WTC11 (cell line): ENCODE measurements around the gene CSK. TPM values are rescaled to one million over a fixed set of nuclear protein-coding genes. Genes with fewer than 3 reads are reported as not detected.

Source experiments
- ATAC-seq: fragments of 200-7000 bp; cut with Tn5 transposase; 2 replicates; pipeline ENCODE4 v1.10.0; 2021; ENCODE audit warnings: mild to moderate bottlenecking, moderate library complexity
- CTCF ChIA-PET: fragments of 300-600 bp; sonication (Branson Sonifier 250); formaldehyde crosslinking; loops from one replicate; lab custom pipeline; 2021; ENCODE audit warnings: antibody characterized with exemption; lab: Charles Lee
- POLR2A ChIA-PET: fragments of 350-600 bp; sonication (Branson Sonifier 250); formaldehyde crosslinking; loops from one replicate; lab custom pipeline; 2021; ENCODE audit warnings: antibody characterized with exemption; lab: Charles Lee
- DNase-seq: peaks from one replicate; pipeline ENCODE4 v3.0.0; 2021; ENCODE audit warnings: low spot score
- H3K27ac Mint-ChIP-seq: 2 replicates; pipeline ENCODE4 v1.8.0; 2021; ENCODE audit warnings: mixed read lengths
- H3K27me3 Mint-ChIP-seq: 2 replicates; pipeline ENCODE4 v1.8.0; 2021; ENCODE audit warnings: low read depth, mild to moderate bottlenecking, moderate library complexity, mixed read lengths
- H3K36me3 Mint-ChIP-seq: 2 replicates; pipeline ENCODE4 v1.8.0; 2021; ENCODE audit warnings: mixed read lengths
- H3K4me1 Mint-ChIP-seq: 2 replicates; pipeline ENCODE4 v1.8.0; 2022; ENCODE audit warnings: mixed read lengths
- H3K4me3 Mint-ChIP-seq: 2 replicates; pipeline ENCODE4 v1.8.0; 2021; ENCODE audit warnings: mild to moderate bottlenecking, moderate library complexity, mixed read lengths
- H3K9me3 Mint-ChIP-seq: 2 replicates; pipeline ENCODE4 v1.8.0; 2021; ENCODE audit warnings: mixed read lengths
- ESRRA ChIP-seq: sonication (generic); formaldehyde crosslinking; IDR thresholded peaks from 2 replicates; pipeline ENCODE4 v1.8.1; 2022; ENCODE audit warnings: mild to moderate bottlenecking, missing genetic modification reagents, borderline replicate concordance
- FOXK1 ChIP-seq: sonication (generic); formaldehyde crosslinking; IDR thresholded peaks from 2 replicates; pipeline ENCODE4 v1.8.0; 2022; ENCODE audit warnings: mild to moderate bottlenecking, moderate library complexity, missing genetic modification reagents
- FOXP1 ChIP-seq: sonication (generic); formaldehyde crosslinking; IDR thresholded peaks from 2 replicates; pipeline ENCODE4 v1.8.0; 2022; ENCODE audit warnings: missing genetic modification reagents, mild to moderate bottlenecking, moderate library complexity, borderline replicate concordance
- GRHL2 ChIP-seq: fragments of 250-450 bp; sonication (Bioruptor Pico); IDR thresholded peaks from 2 replicates; pipeline ENCODE4 v1.8.0; 2022; ENCODE audit warnings: mild to moderate bottlenecking, moderate library complexity; ENCODE audit not compliant: insufficient replicate concordance, severe bottlenecking
- KAT7 ChIP-seq: sonication (generic); formaldehyde crosslinking; IDR thresholded peaks from 2 replicates; pipeline ENCODE4 v1.8.1; 2023; ENCODE audit warnings: missing genetic modification reagents, mild to moderate bottlenecking, borderline replicate concordance
- NFATC4 ChIP-seq: fragments of 250-450 bp; sonication (Bioruptor Pico); IDR thresholded peaks from 2 replicates; pipeline ENCODE4 v1.9.0; 2021; ENCODE audit warnings: mild to moderate bottlenecking
- OVOL2 ChIP-seq: fragments of 250-450 bp; sonication (Bioruptor Pico); IDR thresholded peaks from 2 replicates; pipeline ENCODE4 v1.9.0; 2021; ENCODE audit warnings: mild to moderate bottlenecking, borderline replicate concordance
- SMAD4 ChIP-seq: sonication (generic); formaldehyde crosslinking; IDR thresholded peaks from 2 replicates; pipeline ENCODE4 v1.8.0; 2022; ENCODE audit warnings: mild to moderate bottlenecking, missing genetic modification reagents
- SP1 ChIP-seq: sonication (generic); formaldehyde crosslinking; conservative IDR thresholded peaks from 2 replicates; pipeline ENCODE4 v1.8.1; 2022; ENCODE audit warnings: missing genetic modification reagents
- TEAD1 ChIP-seq: sonication (generic); formaldehyde crosslinking; IDR thresholded peaks from 2 replicates; pipeline ENCODE4 v1.8.0; 2022; ENCODE audit warnings: mild to moderate bottlenecking, missing genetic modification reagents
- TEAD4 ChIP-seq: sonication (generic); formaldehyde crosslinking; IDR thresholded peaks from 2 replicates; pipeline ENCODE4 v1.8.0; 2022; ENCODE audit warnings: mild to moderate bottlenecking, missing genetic modification reagents
- ZBTB21 ChIP-seq: sonication (generic); formaldehyde crosslinking; IDR thresholded peaks from 2 replicates; pipeline ENCODE4 v1.8.1; 2023; ENCODE audit warnings: mild to moderate bottlenecking, missing genetic modification reagents, borderline replicate concordance
- ZNF232 ChIP-seq: sonication (generic); formaldehyde crosslinking; IDR thresholded peaks from 2 replicates; pipeline ENCODE4 v1.8.0; 2022; ENCODE audit warnings: mild to moderate bottlenecking, missing genetic modification reagents
- ZNF317 ChIP-seq: sonication (generic); formaldehyde crosslinking; IDR thresholded peaks from 2 replicates; pipeline ENCODE4 v1.8.1; 2023; ENCODE audit warnings: low read depth, mild to moderate bottlenecking, moderate library complexity, missing genetic modification reagents, borderline replicate concordance
- total RNA-seq: library from RNA; stranded (reverse); gene quantifications from 3 replicates; pipeline ENCODE4 v1.2.3, GENCODE V29; 2021
- TF ChIP-seq, protein P1 (sequence below): fragments of 250-450 bp; sonication (Bioruptor Pico); IDR thresholded peaks from 2 replicates; pipeline ENCODE4 v1.9.0; 2021; ENCODE audit warnings: mild to moderate bottlenecking
- TF ChIP-seq, protein P2 (sequence below): sonication (generic); formaldehyde crosslinking; IDR thresholded peaks from 2 replicates; pipeline ENCODE4 v1.8.1; 2022; ENCODE audit warnings: mild to moderate bottlenecking, moderate library complexity, missing genetic modification reagents
- TF ChIP-seq, protein P3 (sequence below): sonication (generic); formaldehyde crosslinking; IDR thresholded peaks from 2 replicates; pipeline ENCODE4 v1.8.1; 2023; ENCODE audit warnings: mild to moderate bottlenecking, moderate library complexity, missing genetic modification reagents
- TF ChIP-seq, protein P4 (sequence below): fragments of 250-450 bp; sonication (Bioruptor Pico); IDR thresholded peaks from 2 replicates; pipeline ENCODE4 v2.1.2; 2022; ENCODE audit warnings: mild to moderate bottlenecking, moderate library complexity
- TF ChIP-seq, protein P5 (sequence below): sonication (generic); formaldehyde crosslinking; IDR thresholded peaks from 2 replicates; pipeline ENCODE4 v1.8.0; 2023; ENCODE audit warnings: missing genetic modification reagents
- TF ChIP-seq, protein P6 (sequence below): sonication (generic); formaldehyde crosslinking; IDR thresholded peaks from 2 replicates; pipeline ENCODE4 v1.8.1; 2023; ENCODE audit warnings: mild to moderate bottlenecking, missing genetic modification reagents, moderate library complexity
- TF ChIP-seq, protein P7 (sequence below): sonication (generic); formaldehyde crosslinking; IDR thresholded peaks from 2 replicates; pipeline ENCODE4 v1.8.0; 2022; ENCODE audit warnings: mild to moderate bottlenecking, missing genetic modification reagents
- TF ChIP-seq, protein P8 (sequence below): fragments of 250-450 bp; sonication (Bioruptor Pico); IDR thresholded peaks from 2 replicates; pipeline ENCODE4 v1.9.0; 2021; ENCODE audit warnings: mild to moderate bottlenecking

The CSK gene
- total RNA-seq, 1 experiment from 2014 or later, result 55.1 TPM

DNA sequence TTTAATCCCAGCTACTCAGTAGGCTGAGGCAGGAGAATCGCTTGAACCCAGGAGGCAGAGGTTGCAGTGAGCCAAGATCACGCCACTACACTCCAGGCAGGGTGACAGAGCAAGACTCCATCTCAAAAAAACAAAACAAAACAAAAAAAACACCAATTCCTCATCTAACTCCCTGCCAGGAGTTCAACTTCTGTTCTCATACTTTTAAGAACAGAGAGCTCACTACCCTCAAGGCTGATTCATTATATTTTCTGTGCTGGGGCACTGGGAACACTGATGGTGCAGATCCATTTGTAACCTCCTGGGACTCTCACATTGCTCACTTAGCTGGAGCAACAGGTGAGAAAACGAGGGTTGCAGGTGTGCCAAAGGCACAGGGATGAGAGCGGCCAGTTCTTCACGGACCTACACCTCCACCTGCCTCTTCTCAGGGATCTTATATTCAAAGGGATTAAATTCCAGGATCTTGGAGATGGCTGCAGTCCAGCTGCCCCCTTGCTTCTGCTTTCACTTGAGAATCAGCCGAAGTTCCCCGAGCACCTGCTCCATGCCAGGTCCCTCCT is 12.3 kb upstream of the CSK start:
- POLR2A ChIA-PET, result interaction anchor here (0.9 to 1.8 kb wide), 2 partner anchors 9 to 154 kb away, joined by 3 to 20 read pairs; partner anchors contain the start of gene CLK3
- TF ChIP-seq ZNF317 (CRISPR knock-in tag) (no peak), SP1 (CRISPR knock-in tag) (no peak), SMAD4 (no peak), NFATC4 (CRISPR knock-in tag) (no peak), OVOL2 (CRISPR knock-in tag) (no peak), KAT7 (CRISPR knock-in tag) (no peak), ZNF232 (CRISPR knock-in tag) (no peak), TEAD4 (CRISPR knock-in tag) (no peak), GRHL2 (CRISPR knock-in tag) (no peak), FOXP1 (CRISPR knock-in tag) (no peak), FOXK1 (no peak)
- TF ChIP-seq, protein P1, sequence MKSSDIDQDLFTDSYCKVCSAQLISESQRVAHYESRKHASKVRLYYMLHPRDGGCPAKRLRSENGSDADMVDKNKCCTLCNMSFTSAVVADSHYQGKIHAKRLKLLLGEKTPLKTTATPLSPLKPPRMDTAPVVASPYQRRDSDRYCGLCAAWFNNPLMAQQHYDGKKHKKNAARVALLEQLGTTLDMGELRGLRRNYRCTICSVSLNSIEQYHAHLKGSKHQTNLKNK (CRISPR knock-in tag), result no peak
- TF ChIP-seq, protein P2, sequence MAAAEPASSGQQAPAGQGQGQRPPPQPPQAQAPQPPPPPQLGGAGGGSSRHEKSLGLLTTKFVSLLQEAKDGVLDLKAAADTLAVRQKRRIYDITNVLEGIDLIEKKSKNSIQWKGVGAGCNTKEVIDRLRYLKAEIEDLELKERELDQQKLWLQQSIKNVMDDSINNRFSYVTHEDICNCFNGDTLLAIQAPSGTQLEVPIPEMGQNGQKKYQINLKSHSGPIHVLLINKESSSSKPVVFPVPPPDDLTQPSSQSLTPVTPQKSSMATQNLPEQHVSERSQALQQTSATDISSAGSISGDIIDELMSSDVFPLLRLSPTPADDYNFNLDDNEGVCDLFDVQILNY (CRISPR knock-in tag), result no peak
- TF ChIP-seq, protein P3, sequence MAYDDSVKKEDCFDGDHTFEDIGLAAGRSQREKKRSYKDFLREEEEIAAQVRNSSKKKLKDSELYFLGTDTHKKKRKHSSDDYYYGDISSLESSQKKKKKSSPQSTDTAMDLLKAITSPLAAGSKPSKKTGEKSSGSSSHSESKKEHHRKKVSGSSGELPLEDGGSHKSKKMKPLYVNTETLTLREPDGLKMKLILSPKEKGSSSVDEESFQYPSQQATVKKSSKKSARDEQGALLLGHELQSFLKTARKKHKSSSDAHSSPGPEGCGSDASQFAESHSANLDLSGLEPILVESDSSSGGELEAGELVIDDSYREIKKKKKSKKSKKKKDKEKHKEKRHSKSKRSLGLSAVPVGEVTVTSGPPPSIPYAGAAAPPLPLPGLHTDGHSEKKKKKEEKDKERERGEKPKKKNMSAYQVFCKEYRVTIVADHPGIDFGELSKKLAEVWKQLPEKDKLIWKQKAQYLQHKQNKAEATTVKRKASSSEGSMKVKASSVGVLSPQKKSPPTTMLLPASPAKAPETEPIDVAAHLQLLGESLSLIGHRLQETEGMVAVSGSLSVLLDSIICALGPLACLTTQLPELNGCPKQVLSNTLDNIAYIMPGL (CRISPR knock-in tag), result no peak
- TF ChIP-seq, protein P4, sequence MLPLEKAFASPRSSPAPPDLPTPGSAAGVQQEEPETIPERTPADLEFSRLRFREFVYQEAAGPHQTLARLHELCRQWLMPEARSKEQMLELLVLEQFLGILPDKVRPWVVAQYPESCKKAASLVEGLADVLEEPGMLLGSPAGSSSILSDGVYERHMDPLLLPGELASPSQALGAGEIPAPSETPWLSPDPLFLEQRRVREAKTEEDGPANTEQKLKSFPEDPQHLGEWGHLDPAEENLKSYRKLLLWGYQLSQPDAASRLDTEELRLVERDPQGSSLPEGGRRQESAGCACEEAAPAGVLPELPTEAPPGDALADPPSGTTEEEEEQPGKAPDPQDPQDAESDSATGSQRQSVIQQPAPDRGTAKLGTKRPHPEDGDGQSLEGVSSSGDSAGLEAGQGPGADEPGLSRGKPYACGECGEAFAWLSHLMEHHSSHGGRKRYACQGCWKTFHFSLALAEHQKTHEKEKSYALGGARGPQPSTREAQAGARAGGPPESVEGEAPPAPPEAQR, result no peak
- TF ChIP-seq, protein P5, sequence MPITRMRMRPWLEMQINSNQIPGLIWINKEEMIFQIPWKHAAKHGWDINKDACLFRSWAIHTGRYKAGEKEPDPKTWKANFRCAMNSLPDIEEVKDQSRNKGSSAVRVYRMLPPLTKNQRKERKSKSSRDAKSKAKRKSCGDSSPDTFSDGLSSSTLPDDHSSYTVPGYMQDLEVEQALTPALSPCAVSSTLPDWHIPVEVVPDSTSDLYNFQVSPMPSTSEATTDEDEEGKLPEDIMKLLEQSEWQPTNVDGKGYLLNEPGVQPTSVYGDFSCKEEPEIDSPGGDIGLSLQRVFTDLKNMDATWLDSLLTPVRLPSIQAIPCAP (CRISPR knock-in tag), result no peak
- Mint-ChIP-seq H3K9me3 (no peaks in the 10 kb centered on the region), H3K4me3 (no peak overlapping the region), H3K27ac (no peak overlapping the region), H3K36me3 (no peaks in the 10 kb centered on the region), H3K4me1 (peaks cover 26% of the 10 kb centered on the region), H3K27me3 (peaks cover 21% of the 10 kb centered on the region)
- no peak for DNase-seq
- no peak for ATAC-seq
- CTCF ChIA-PET, result interaction anchor here (0.6 to 12.6 kb wide), 55 partner anchors 10 to 396 kb away, joined by 3 to 409 read pairs (median 7); partner anchors contain the start of genes COX5A, CPLX3, CSK and CYP1A1

DNA sequence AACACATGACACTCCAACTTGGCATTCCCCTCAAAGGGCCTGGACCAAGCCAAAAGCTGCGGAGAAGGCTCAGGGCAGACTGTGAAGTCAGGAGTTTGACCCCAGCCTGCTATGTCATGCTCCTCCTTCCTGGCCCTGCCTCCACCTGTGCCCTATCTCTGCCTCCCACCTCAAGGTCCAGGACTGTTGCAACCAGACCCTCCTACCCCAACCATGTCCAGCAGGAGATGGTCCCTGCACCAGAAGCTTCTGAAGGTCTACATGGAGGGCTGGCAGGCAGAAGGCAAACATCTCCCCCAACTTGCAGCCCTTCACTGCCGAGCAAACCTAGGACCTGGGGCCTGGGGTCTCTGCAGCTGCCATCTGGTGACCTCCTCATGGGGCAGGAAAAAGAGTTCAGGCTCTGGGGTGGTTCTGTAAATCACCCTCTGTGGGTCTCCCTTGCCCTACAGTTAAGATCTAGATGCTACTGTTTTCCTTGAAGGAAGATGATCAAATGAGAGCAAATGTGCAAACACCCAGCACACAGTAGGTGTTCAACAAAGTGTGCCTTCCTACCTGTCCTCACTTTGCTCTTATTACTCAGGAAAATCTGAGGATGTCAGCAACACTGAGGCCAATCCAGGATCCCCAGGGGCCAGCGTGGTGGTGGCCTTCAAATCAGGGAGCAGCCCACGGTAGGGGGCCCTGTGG is 11.5 kb upstream of the CSK start:
- DNase-seq (no peak), ATAC-seq (no peak)
- Mint-ChIP-seq H3K27ac (no peak overlapping the region), H3K9me3 (no peaks in the 10 kb centered on the region), H3K4me3 (no peak overlapping the region), H3K27me3 (peaks cover 21% of the 10 kb centered on the region), H3K4me1 (peaks cover 26% of the 10 kb centered on the region), H3K36me3 (no peaks in the 10 kb centered on the region)
- ChIA-PET POLR2A (interaction anchor here (1.6 kb wide), 1 partner anchor 10 kb away, joined by 8 read pairs; no protein-coding TSS in a partner anchor), CTCF (interaction anchor here (0.6 to 12.6 kb wide), 60 partner anchors 11 to 537 kb away, joined by 3 to 409 read pairs (median 5); partner anchors contain the start of genes ARID3B, CLK3, COX5A and CPLX3)
- TF ChIP-seq TEAD1 (CRISPR knock-in tag) (no peak), ESRRA (no peak), ZBTB21 (CRISPR knock-in tag) (no peak)
- TF ChIP-seq, protein P6, sequence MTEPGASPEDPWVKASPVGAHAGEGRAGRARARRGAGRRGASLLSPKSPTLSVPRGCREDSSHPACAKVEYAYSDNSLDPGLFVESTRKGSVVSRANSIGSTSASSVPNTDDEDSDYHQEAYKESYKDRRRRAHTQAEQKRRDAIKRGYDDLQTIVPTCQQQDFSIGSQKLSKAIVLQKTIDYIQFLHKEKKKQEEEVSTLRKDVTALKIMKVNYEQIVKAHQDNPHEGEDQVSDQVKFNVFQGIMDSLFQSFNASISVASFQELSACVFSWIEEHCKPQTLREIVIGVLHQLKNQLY, result no peak
- TF ChIP-seq, protein P7, sequence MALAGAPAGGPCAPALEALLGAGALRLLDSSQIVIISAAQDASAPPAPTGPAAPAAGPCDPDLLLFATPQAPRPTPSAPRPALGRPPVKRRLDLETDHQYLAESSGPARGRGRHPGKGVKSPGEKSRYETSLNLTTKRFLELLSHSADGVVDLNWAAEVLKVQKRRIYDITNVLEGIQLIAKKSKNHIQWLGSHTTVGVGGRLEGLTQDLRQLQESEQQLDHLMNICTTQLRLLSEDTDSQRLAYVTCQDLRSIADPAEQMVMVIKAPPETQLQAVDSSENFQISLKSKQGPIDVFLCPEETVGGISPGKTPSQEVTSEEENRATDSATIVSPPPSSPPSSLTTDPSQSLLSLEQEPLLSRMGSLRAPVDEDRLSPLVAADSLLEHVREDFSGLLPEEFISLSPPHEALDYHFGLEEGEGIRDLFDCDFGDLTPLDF (CRISPR knock-in tag), result no peak
- TF ChIP-seq, protein P8, sequence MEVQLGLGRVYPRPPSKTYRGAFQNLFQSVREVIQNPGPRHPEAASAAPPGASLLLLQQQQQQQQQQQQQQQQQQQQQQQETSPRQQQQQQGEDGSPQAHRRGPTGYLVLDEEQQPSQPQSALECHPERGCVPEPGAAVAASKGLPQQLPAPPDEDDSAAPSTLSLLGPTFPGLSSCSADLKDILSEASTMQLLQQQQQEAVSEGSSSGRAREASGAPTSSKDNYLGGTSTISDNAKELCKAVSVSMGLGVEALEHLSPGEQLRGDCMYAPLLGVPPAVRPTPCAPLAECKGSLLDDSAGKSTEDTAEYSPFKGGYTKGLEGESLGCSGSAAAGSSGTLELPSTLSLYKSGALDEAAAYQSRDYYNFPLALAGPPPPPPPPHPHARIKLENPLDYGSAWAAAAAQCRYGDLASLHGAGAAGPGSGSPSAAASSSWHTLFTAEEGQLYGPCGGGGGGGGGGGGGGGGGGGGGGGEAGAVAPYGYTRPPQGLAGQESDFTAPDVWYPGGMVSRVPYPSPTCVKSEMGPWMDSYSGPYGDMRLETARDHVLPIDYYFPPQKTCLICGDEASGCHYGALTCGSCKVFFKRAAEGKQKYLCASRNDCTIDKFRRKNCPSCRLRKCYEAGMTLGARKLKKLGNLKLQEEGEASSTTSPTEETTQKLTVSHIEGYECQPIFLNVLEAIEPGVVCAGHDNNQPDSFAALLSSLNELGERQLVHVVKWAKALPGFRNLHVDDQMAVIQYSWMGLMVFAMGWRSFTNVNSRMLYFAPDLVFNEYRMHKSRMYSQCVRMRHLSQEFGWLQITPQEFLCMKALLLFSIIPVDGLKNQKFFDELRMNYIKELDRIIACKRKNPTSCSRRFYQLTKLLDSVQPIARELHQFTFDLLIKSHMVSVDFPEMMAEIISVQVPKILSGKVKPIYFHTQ, result no peak
